IPS-NIHi7 (cell line): ENCODE data around the gene NPAP1.
A peak's percentile ranks its signal among the peaks of the same experiment; 100 is the strongest.
"Not testable (repeated sequence)": the region's sequence is repeated elsewhere in the genome, so short reads cannot be mapped to it uniquely, and the experiment has no call there.

ENCODE experiments used
- DNase-seq: peaks from one replicate; pipeline ENCODE4 v3.0.0; 2012; ENCODE audit warnings: mixed read lengths; ENCODE audit errors: extremely low spot score

Gene NPAP1

GRCh38 chr15:24675332-24676144 lies at the start of gene NPAP1:
NPAP1 (plus strand) TSS chr15:24675775; CDS start chr15:24675868, 93 bp downstream.
- DNase-seq: no peak

- DNase-seq: no peak
Observed at GRCh38 chr15:24627443-24627842, 48.1 kb upstream of the NPAP1 start.

GRCh38 chr15:24633082-24633481 lies 42.5 kb upstream of the NPAP1 start:
- no peak for DNase-seq

GRCh38 chr15:24639412-24639811 lies 36.2 kb upstream of the NPAP1 start:
- DNase-seq: not testable (repeated sequence)

GRCh38 chr15:24645627-24646026 lies 29.9 kb upstream of the NPAP1 start:
- no peak for DNase-seq

GRCh38 chr15:24659622-24660021 lies 16.0 kb upstream of the NPAP1 start:
- no peak for DNase-seq

GRCh38 chr15:24662991-24663390 lies 12.6 kb upstream of the NPAP1 start:
- no peak for DNase-seq

- DNase-seq: peak; percentile 51
Observed at GRCh38 chr15:24676431-24676830, 856 bp downstream of the NPAP1 start.

- DNase-seq: no peak
Observed at GRCh38 chr15:24678485-24678884, 2.9 kb downstream of the NPAP1 start.

- no peak for DNase-seq
Observed at GRCh38 chr15:24682002-24682401, 6.4 kb downstream of the NPAP1 start.

GRCh38 chr15:24682905-24683304 lies 7.3 kb downstream of the NPAP1 start:
- DNase-seq: not testable (repeated sequence)

GRCh38 chr15:24683736-24684135 lies 8.2 kb downstream of the NPAP1 start:
- DNase-seq: no peak

GRCh38 chr15:24684313-24684712 lies 8.7 kb downstream of the NPAP1 start:
- DNase-seq: no peak

- DNase-seq: no peak
Observed at GRCh38 chr15:24696201-24696600, 20.6 kb downstream of the NPAP1 start.

GRCh38 chr15:24696842-24697241 lies 21.3 kb downstream of the NPAP1 start:
- no peak for DNase-seq

GRCh38 chr15:24718289-24719082 lies 42.9 kb downstream of the NPAP1 start:
- DNase-seq: no peak

GRCh38 chr15:24729760-24730159 lies 54.2 kb downstream of the NPAP1 start:
- DNase-seq: no peak
